Stimulated activated CD4-positive, alpha-beta T cell treated with anti-CD3 and anti-CD28 coated beads, TNF-alpha, amount 100 ng/mL, for 48 hours (primary cell): Measurements from ENCODE around the gene STPG4.

ENCODE experiments used
- DNase-seq, 3 donors: peaks; one replicate each; pipeline ENCODE4 v3.0.0-alpha.2; 2020; ENCODE audit warnings: low read depth in 3 of 3

STPG4 gene

GRCh38 chr2:47072018-47072691, 83.0 kb downstream of the STPG4 start:
- DNase-seq = no peak

GRCh38 chr2:47070920-47071824, 83.9 kb downstream of the STPG4 start:
- DNase-seq = peak; percentile 7 to 27 (median 17)

GRCh38 chr2:47070155-47070919, 84.8 kb downstream of the STPG4 start:
- no peak for DNase-seq

- no peak for DNase-seq
Observed at GRCh38 chr2:47069628-47070154, 85.4 kb downstream of the STPG4 start.

- no peak for DNase-seq
Observed at GRCh38 chr2:47068981-47069627, 86.0 kb downstream of the STPG4 start.

GRCh38 chr2:47067788-47068407, 87.2 kb downstream of the STPG4 start:
- no peak for DNase-seq

GRCh38 chr2:47065771-47066380, 89.2 kb downstream of the STPG4 start:
- DNase-seq = no peak

GRCh38 chr2:47065343-47065742, 89.8 kb downstream of the STPG4 start:
- DNase-seq = no peak

- no peak for DNase-seq
Observed at GRCh38 chr2:47064106-47064505, 91.0 kb downstream of the STPG4 start.

GRCh38 chr2:47063538-47063930, 91.6 kb downstream of the STPG4 start:
- no peak for DNase-seq

- no peak for DNase-seq
Observed at GRCh38 chr2:47062681-47063537, 92.2 kb downstream of the STPG4 start.

- DNase-seq = no peak
Observed at GRCh38 chr2:47061944-47062678, 93.0 kb downstream of the STPG4 start.

- DNase-seq = no peak
Observed at GRCh38 chr2:47060652-47061170, 94.4 kb downstream of the STPG4 start.

- no peak for DNase-seq
Observed at GRCh38 chr2:47058003-47058931, 96.8 kb downstream of the STPG4 start.

- DNase-seq = no peak
Observed at GRCh38 chr2:47057687-47058002, 97.5 kb downstream of the STPG4 start.

GRCh38 chr2:47056868-47057686, 98.0 kb downstream of the STPG4 start:
- DNase-seq = no peak

- no peak for DNase-seq
Observed at GRCh38 chr2:47056374-47056773, 98.7 kb downstream of the STPG4 start.
